Nephron (organoid): ENCODE results near the gene USP10.

Source experiments
- H3K27ac Mint-ChIP-seq, 3 experiments: 2 replicates each; pipeline ENCODE4 v1.8.0; 2020; ENCODE audit warnings: mixed read lengths in 3 of 3, mild to moderate bottlenecking in 2 of 3, moderate library complexity in 1 of 3
- H3K27me3 Mint-ChIP-seq: 2 replicates; pipeline ENCODE4 v1.8.0; 2021; ENCODE audit warnings: low read depth, mild to moderate bottlenecking, moderate library complexity, mixed read lengths
- H3K36me3 Mint-ChIP-seq: 2 replicates; pipeline ENCODE4 v1.8.0; 2020; ENCODE audit warnings: low read depth, mixed read lengths
- H3K4me1 Mint-ChIP-seq: 2 replicates; pipeline ENCODE4 v1.8.0; 2020; ENCODE audit warnings: mixed read lengths
- H3K4me3 Mint-ChIP-seq, 3 experiments: 2 replicates each; pipeline ENCODE4 v1.8.0; 2020; ENCODE audit warnings: mild to moderate bottlenecking in 3 of 3, mixed read lengths in 3 of 3, moderate library complexity in 2 of 3
- H3K9me3 Mint-ChIP-seq: 2 replicates; pipeline ENCODE4 v1.8.0; 2020; ENCODE audit warnings: mixed read lengths
- TF ChIP-seq, protein P1 (sequence below), 3 experiments: fragments of 200-600 bp; sonication (generic); IDR thresholded peaks; one replicate each; pipeline ENCODE4 v1.5.0; 2021; ENCODE audit warnings: antibody characterized with exemption in 3 of 3; ENCODE audit not compliant: unreplicated experiment in 3 of 3

USP10 gene

DNA sequence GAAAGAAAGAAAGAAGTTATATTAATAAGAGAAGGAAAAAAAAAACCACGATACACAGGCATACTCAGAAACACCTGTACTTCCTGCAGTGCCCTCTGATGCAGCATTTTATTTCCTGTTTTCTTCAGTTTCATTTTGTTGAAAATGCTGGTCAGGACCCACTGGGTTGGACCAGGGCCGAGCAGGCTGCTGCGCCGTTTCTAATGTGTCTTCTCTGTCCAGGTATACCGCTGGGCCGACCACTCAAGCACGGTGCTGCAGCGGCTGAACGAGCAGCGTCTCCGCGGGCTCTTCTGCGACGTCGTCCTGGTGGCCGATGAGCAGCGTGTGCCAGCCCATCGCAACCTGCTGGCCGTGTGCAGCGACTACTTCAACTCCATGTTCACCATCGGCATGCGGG, 43.2 kb upstream of the USP10 start:
- no peak overlapping the region for H3K27ac Mint-ChIP-seq
- H3K36me3 Mint-ChIP-seq: peaks cover 59% of the 10 kb centered on the region
- peaks cover 3% of the 10 kb centered on the region for H3K27me3 Mint-ChIP-seq
- TF ChIP-seq, protein P1, sequence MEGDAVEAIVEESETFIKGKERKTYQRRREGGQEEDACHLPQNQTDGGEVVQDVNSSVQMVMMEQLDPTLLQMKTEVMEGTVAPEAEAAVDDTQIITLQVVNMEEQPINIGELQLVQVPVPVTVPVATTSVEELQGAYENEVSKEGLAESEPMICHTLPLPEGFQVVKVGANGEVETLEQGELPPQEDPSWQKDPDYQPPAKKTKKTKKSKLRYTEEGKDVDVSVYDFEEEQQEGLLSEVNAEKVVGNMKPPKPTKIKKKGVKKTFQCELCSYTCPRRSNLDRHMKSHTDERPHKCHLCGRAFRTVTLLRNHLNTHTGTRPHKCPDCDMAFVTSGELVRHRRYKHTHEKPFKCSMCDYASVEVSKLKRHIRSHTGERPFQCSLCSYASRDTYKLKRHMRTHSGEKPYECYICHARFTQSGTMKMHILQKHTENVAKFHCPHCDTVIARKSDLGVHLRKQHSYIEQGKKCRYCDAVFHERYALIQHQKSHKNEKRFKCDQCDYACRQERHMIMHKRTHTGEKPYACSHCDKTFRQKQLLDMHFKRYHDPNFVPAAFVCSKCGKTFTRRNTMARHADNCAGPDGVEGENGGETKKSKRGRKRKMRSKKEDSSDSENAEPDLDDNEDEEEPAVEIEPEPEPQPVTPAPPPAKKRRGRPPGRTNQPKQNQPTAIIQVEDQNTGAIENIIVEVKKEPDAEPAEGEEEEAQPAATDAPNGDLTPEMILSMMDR (IDR thresholded peaks at IDR 0.05; ENCODE audit: unreplicated experiment in 3 of 3): no peak
- H3K4me1 Mint-ChIP-seq: no peaks in the 10 kb centered on the region
- no peaks in the 10 kb centered on the region for H3K9me3 Mint-ChIP-seq
- H3K4me3 Mint-ChIP-seq: no peak overlapping the region

DNA sequence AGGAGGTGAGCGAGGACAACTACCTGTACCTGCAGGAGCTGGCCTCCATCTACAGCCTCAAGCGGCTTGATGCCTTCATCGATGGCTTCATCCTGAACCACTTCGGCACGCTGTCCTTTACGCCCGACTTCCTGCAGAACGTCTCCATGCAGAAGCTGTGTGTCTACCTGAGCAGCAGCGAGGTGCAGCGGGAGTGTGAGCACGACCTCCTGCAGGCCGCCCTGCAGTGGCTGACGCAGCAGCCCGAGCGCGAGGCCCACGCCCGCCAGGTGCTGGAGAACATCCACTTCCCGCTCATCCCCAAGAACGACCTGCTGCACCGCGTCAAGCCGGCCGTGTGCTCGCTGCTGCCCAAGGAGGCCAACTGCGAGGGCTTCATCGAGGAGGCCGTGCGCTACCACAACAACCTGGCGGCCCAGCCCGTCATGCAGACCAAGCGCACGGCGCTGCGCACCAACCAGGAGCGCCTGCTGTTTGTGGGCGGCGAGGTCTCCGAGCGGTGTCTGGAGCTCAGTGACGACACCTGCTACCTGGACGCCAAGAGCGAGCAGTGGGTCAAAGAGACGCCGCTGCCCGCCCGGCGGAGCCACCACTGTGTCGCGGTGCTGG, 42.5 kb upstream of the USP10 start:
- H3K4me1 Mint-ChIP-seq: no peaks in the 10 kb centered on the region
- no peak overlapping the region for H3K27ac Mint-ChIP-seq
- peaks cover 3% of the 10 kb centered on the region for H3K27me3 Mint-ChIP-seq
- H3K4me3 Mint-ChIP-seq: no peak overlapping the region
- H3K36me3 Mint-ChIP-seq: peaks cover 64% of the 10 kb centered on the region
- no peaks in the 10 kb centered on the region for H3K9me3 Mint-ChIP-seq
- TF ChIP-seq, protein P1 (IDR thresholded peaks at IDR 0.05; ENCODE audit: unreplicated experiment in 3 of 3): no peak

DNA sequence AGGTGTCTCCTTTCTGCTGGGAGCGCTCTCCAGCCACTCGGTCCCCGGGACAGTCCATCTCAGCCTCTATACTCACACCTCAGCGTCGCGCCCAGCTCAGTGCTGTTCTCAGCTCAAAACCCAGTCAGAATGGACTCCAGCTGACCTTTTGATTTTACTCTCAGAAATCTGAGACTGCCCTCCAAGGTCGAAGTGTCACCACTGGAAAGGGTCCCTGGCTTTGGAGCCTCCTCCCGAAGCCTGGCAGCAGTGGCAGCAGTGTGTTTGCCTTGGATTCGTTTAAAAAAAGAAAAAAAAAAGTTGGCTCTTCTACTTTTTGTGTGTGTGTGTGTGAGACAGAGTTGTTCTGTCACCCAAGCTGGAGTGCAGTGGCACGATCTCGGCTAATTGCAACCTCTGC, 41.1 kb upstream of the USP10 start:
- no peak overlapping the region for H3K4me3 Mint-ChIP-seq
- peaks cover 72% of the 10 kb centered on the region for H3K36me3 Mint-ChIP-seq
- H3K27ac Mint-ChIP-seq: no peak overlapping the region
- TF ChIP-seq, protein P1 (IDR thresholded peaks at IDR 0.05; ENCODE audit: unreplicated experiment in 3 of 3): no peak
- no peaks in the 10 kb centered on the region for H3K9me3 Mint-ChIP-seq
- H3K27me3 Mint-ChIP-seq: peaks cover 3% of the 10 kb centered on the region
- H3K4me1 Mint-ChIP-seq: no peaks in the 10 kb centered on the region

DNA sequence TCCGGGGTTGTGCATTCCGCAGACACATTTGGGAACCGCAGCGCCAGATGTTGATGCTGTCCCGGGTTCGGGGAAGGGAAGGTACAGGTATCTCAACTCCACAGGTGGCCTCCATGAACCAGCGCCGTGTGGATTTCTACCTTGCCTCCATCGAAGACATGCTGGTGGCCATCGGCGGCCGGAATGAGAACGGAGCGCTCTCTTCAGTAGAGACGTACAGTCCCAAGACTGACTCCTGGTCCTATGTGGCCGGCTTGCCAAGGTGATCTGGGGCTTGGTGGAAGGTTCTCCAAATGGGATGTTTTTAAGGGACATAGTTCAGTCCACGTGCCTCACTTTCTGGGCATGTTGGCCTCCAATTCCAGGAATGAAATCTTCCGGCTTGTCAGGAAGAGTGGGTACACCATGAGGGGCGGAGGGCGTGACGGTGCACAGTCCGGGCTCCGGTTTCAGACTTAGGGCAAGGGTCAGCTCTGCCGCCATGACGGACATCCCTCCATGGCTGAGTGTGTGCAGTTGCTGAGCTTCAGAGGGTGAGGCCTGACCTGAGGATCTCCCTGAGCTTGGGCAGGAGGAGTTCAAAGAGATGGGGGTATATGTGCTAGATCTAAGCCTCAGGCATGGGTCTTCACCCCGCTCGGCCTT, 40.0 kb upstream of the USP10 start:
- H3K9me3 Mint-ChIP-seq: no peaks in the 10 kb centered on the region
- TF ChIP-seq, protein P1 (IDR thresholded peaks at IDR 0.05; ENCODE audit: unreplicated experiment in 3 of 3): no peak
- no peak overlapping the region for H3K4me3 Mint-ChIP-seq
- H3K27ac Mint-ChIP-seq: no peak overlapping the region
- peaks cover 74% of the 10 kb centered on the region for H3K36me3 Mint-ChIP-seq
- no peaks in the 10 kb centered on the region for H3K4me1 Mint-ChIP-seq
- H3K27me3 Mint-ChIP-seq: peaks cover 3% of the 10 kb centered on the region

DNA sequence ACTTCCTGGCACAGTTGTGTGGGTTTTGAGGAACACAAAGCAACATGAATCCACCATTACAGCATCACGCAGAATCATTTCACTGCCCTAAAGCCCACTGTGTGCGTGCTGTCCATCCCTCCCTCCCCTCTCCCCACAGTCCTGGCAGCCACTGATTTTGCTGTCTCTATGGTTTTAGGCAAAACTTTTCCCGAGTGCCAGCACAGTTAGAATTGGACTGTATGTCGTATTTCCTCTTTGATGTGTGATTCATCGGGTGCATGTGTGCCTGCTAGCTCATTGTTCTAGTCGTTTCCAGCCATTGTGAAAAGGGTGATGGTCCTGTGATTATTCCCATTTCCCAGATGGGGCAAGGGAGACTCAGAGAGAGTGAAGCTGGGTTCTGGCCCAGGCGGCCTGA, 38.8 kb upstream of the USP10 start:
- TF ChIP-seq, protein P1 (IDR thresholded peaks at IDR 0.05; ENCODE audit: unreplicated experiment in 3 of 3): no peak
- Mint-ChIP-seq H3K4me1 (no peaks in the 10 kb centered on the region), H3K9me3 (no peaks in the 10 kb centered on the region), H3K27ac (no peak overlapping the region), H3K36me3 (peaks cover 69% of the 10 kb centered on the region), H3K27me3 (no peaks in the 10 kb centered on the region), H3K4me3 (no peak overlapping the region)
